ENCODE results near the gene MTA2.

GRCh38 chr11:62610403-62610802, 8.7 kb upstream of the MTA2 start:
- TF ChIP-seq ESRRG (CRISPR knock-in tag; IDR thresholded peaks at IDR 0.05), result no peak
- TF ChIP-seq CSRNP3 (CRISPR knock-in tag; IDR thresholded peaks at IDR 0.05), result no peak
- TF ChIP-seq RARB (CRISPR knock-in tag; IDR thresholded peaks at IDR 0.05), result no peak
- TF ChIP-seq PATZ1 (CRISPR knock-in tag; IDR thresholded peaks at IDR 0.05; ENCODE audit: borderline replicate concordance), result no peak
- TF ChIP-seq BACH2 (CRISPR knock-in tag; IDR thresholded peaks at IDR 0.05; ENCODE audit: borderline replicate concordance), result no peak
- TF ChIP-seq ZNF8 (CRISPR knock-in tag; IDR thresholded peaks at IDR 0.05), result no peak
- TF ChIP-seq ISL1 (CRISPR knock-in tag; IDR thresholded peaks at IDR 0.05), result no peak
- no peak for TF ChIP-seq ZC3H10 (CRISPR knock-in tag; IDR thresholded peaks at IDR 0.05)
- no peak for TF ChIP-seq POU6F1 (CRISPR knock-in tag; IDR thresholded peaks at IDR 0.05; ENCODE audit: borderline replicate concordance, low read depth)
- no peak for TF ChIP-seq ZFP30 (CRISPR knock-in tag; IDR thresholded peaks at IDR 0.05)
- no peak for TF ChIP-seq OSR1 (CRISPR knock-in tag; IDR thresholded peaks at IDR 0.05)
- TF ChIP-seq CREB5 (CRISPR knock-in tag; IDR thresholded peaks at IDR 0.05; ENCODE audit: low read depth), result no peak
- no peak for TF ChIP-seq TCF4 (CRISPR knock-in tag; IDR thresholded peaks at IDR 0.05; ENCODE audit: borderline replicate concordance)
- no peak for TF ChIP-seq ARNTL (CRISPR knock-in tag; IDR thresholded peaks at IDR 0.05; ENCODE audit: borderline replicate concordance, low read depth)

Data from SK-N-SH treated with all-trans-retinoic acid at 6 μM for 48 hours (cell line).